A549 (cell line): ENCODE data around the gene TMEM87B. TPM values are rescaled to one million over a fixed set of nuclear protein-coding genes. Genes with fewer than 3 reads are reported as not detected.
"Not testable (repeated sequence)": the region's sequence is repeated elsewhere in the genome, so short reads cannot be mapped to it uniquely, and the experiment has no call there.

Experiments
- ATAC-seq, 2 experiments: fragments of 200-7000 bp in 1 of 2; fragments of >200 bp in 1 of 2; cut with Nextera tagmentation in 1 of 2; cut with Tn5 transposase in 1 of 2; 3 replicates each; pipeline versions ENCODE4 v1.8.0 to v1.9.1; 2018 to 2020; ENCODE audit warnings: mild to moderate bottlenecking in 1 of 2, moderate library complexity in 1 of 2
- CTCF ChIA-PET: fragments of 300-600 bp; sonication (Branson Sonifier 250); formaldehyde crosslinking; extraction: SDS; loops from one replicate; lab custom pipeline; 2021; ENCODE audit warnings: antibody characterized with exemption, inconsistent platforms; lab: Yijun Ruan, JAX
- POLR2A ChIA-PET: fragments of 350-600 bp; formaldehyde crosslinking; extraction: SDS; loops from one replicate; lab custom pipeline; 2021; ENCODE audit warnings: antibody characterized with exemption, inconsistent platforms; lab: Yijun Ruan, JAX
- DNase-seq, 2 experiments: peaks; one replicate each; pipeline versions ENCODE4 v3.0.0 to v3.0.0-alpha.2; 2011 to 2016; ENCODE audit warnings: low read depth in 1 of 2, low spot score in 1 of 2
- FAIRE-seq: peaks from 2 replicates; lab custom pipeline; 2011; peaks lifted over from hg19 to GRCh38; lab: Jason Lieb, UNC
- H3K27ac ChIP-seq, 2 experiments: fragments of >200 bp; sonication (Bioruptor Twin); formaldehyde crosslinking; 3 replicates each; pipeline ENCODE4 v1.5.1; 2016 to 2017
- H3K4me1 ChIP-seq: fragments of >200 bp; sonication (Bioruptor Twin); formaldehyde crosslinking; 3 replicates; pipeline ENCODE4 v1.6.1; 2016
- H3K4me2 ChIP-seq: fragments of >200 bp; sonication (Bioruptor Twin); formaldehyde crosslinking; 3 replicates; pipeline ENCODE4 v1.6.1; 2016
- H3K4me3 ChIP-seq: fragments of >200 bp; sonication (Bioruptor Twin); formaldehyde crosslinking; 3 replicates; pipeline ENCODE4 v1.5.1; 2016
- H3K9me3 ChIP-seq: fragments of >200 bp; sonication (Bioruptor Twin); formaldehyde crosslinking; 3 replicates; pipeline ENCODE4 v1.6.1; 2016
- ELK1 ChIP-seq: fragments of 150-350 bp; IDR thresholded peaks from 2 replicates; pipeline ENCODE4 v1.6.1; 2014; ENCODE audit warnings: low read depth, mild to moderate bottlenecking, low read length
- ESRRA ChIP-seq: fragments of 150-350 bp; IDR thresholded peaks from 2 replicates; pipeline ENCODE4 v1.6.1; 2014; ENCODE audit warnings: mild to moderate bottlenecking, low read length, borderline replicate concordance
- HDAC2 ChIP-seq: fragments of 200-600 bp; sonication (generic); IDR thresholded peaks from 2 replicates; pipeline ENCODE4 v1.6.1; 2016
- HEYL ChIP-seq: fragments of 250-450 bp; sonication (Bioruptor Pico); IDR thresholded peaks from 2 replicates; pipeline ENCODE4 v1.8.0; 2021; ENCODE audit warnings: mild to moderate bottlenecking, moderate library complexity
- MAFK ChIP-seq: fragments of 450-650 bp; IDR thresholded peaks from 2 replicates; pipeline ENCODE4 v1.6.1; 2014; ENCODE audit not compliant: partially characterized antibody
- MAZ ChIP-seq: fragments of 150-350 bp; IDR thresholded peaks from 2 replicates; pipeline ENCODE4 v1.6.1; 2014; ENCODE audit warnings: antibody characterized with exemption, low read depth, low read length, borderline replicate concordance
- NPAS2 ChIP-seq: fragments of 250-450 bp; sonication (Bioruptor Pico); IDR thresholded peaks from 2 replicates; pipeline ENCODE4 v1.8.0; 2022; ENCODE audit warnings: mild to moderate bottlenecking, moderate library complexity, borderline replicate concordance
- PBX3 ChIP-seq: IDR thresholded peaks from 2 replicates; pipeline ENCODE4 v1.6.1; 2012
- RAD21 ChIP-seq, 2 experiments: fragments of >200 bp in 1 of 2; sonication (Bioruptor Twin) in 1 of 2; formaldehyde crosslinking in 1 of 2; IDR thresholded peaks in 1 of 2; conservative IDR thresholded peaks in 1 of 2; 2 replicates in 1 of 2; 3 replicates in 1 of 2; pipeline ENCODE4 v1.6.1; 2012 to 2018; ENCODE audit warnings: inconsistent platforms in 1 of 2
- RFX5 ChIP-seq: fragments of 450-650 bp; IDR thresholded peaks from 2 replicates; pipeline ENCODE4 v1.7.1; 2014; ENCODE audit warnings: antibody characterized with exemption, mild to moderate bottlenecking, moderate library complexity
- WGBS: methylation state at CpG from one replicate; pipeline ENCODE4 v1.1.6; 2017; ENCODE audit errors: missing lambda C conversion rate; 5-methylcytosine and 5-hydroxymethylcytosine counted together
- polyA plus RNA-seq, 4 experiments: library from polyadenylated mRNA; depleted of rRNA in 3 of 4; stranded (reverse); fragments of >200 nt; fragmentation: RNase III in 1 of 4; extraction: RNeasy Plus Mini Kit Qiagen cat#74134 plus additional on column Dnase treatment in 1 of 4; gene quantifications; 2 replicates in 3 of 4; 3 replicates in 1 of 4; pipeline ENCODE4 v1.2.3, GENCODE V29; 2011 to 2017
- TF ChIP-seq, protein P1 (sequence below): fragments of >200 bp; sonication (Bioruptor Twin); formaldehyde crosslinking; IDR thresholded peaks from 2 replicates; pipeline ENCODE4 v1.6.1; 2016
- TF ChIP-seq, protein P2 (sequence below): fragments of 450-650 bp; IDR thresholded peaks from 2 replicates; pipeline ENCODE4 v1.6.1; 2014; ENCODE audit warnings: antibody characterized with exemption

The TMEM87B gene
- polyA plus RNA-seq, 2 of the 4 experiments (the other 2 are of a cell fraction), result 12.3 to 27.0 TPM

DNA sequence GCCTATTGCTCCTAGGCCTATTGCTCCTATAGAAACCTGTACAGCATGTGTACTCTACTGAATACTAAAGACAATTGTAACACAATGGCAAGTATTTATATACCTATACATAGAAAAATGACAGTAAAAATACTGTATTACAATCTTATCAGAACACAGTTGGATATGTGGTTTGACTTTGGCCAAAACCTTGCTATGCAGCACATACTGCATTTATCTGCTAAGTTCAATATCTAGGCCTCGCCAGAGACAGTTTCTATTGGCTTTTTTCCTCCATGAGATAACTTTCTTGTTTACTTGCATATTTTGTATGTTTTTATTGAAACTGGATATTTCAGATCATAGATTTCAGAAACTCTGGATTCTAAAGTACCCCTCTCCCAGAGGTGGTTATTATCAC lies 19.3 kb upstream of the TMEM87B start:
- CTCF ChIA-PET, result no interaction called here
- DNase-seq (no peak), FAIRE-seq (no peak), ATAC-seq (no peak)
- POLR2A ChIA-PET, result no interaction called here
- no peak overlapping the region for H3K4me3 ChIP-seq
- H3K9me3 ChIP-seq, result peaks cover 18% of the 10 kb centered on the region
- no peaks in the 10 kb centered on the region for H3K4me1 ChIP-seq
- WGBS, result 74% methylated on average over 1 of the region's 1 CpG
- no peak overlapping the region for H3K27ac ChIP-seq
- no peak overlapping the region for H3K4me2 ChIP-seq
- TF ChIP-seq ESRRA (no peak), MAFK (no peak), NPAS2 (no peak), PBX3 (no peak), HDAC2 (no peak)
- TF ChIP-seq, protein P1, sequence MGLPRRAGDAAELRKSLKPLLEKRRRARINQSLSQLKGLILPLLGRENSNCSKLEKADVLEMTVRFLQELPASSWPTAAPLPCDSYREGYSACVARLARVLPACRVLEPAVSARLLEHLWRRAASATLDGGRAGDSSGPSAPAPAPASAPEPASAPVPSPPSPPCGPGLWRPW, result no peak

GRCh38 chr2:112039556-112039955 lies 15.5 kb upstream of the TMEM87B start:
- H3K4me2 ChIP-seq, H3K4me1 ChIP-seq, H3K27ac ChIP-seq, H3K4me3 ChIP-seq, DNase-seq, POLR2A ChIA-PET, ATAC-seq, FAIRE-seq: not testable (repeated sequence)
- CTCF ChIA-PET, result interaction anchor here (1.6 kb wide), 1 partner anchor 10 kb away, joined by 3 read pairs; no protein-coding TSS in a partner anchor
- WGBS, result 58% methylated on average over 12 of the region's 12 CpGs
- H3K9me3 ChIP-seq, result peaks cover 19% of the 10 kb centered on the region

DNA sequence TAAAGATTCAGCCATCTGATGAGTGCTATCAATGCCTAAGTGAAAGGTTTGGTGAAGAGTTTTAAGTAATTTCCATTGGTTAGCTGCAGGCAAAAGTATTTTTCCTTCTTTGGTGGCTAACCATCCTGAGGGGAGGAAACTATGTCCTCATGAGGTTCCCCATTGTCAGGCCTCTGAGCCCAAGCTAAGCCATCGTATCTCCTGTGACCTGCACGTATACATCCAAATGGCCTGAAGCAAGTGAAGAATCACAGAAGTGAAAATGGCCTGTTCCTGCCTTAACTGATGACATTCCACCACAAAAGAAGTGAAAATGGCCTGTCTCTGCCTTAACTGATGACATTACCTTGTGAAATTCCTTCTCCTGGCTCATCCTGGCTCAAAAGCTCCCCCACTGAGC lies 15.0 kb upstream of the TMEM87B start:
- POLR2A ChIA-PET, FAIRE-seq, H3K4me2 ChIP-seq, H3K27ac ChIP-seq, DNase-seq, H3K4me3 ChIP-seq, H3K4me1 ChIP-seq, ATAC-seq: not testable (repeated sequence)
- peaks cover 24% of the 10 kb centered on the region for H3K9me3 ChIP-seq
- CTCF ChIA-PET, result interaction anchor here (1.6 kb wide), 1 partner anchor 11 kb away, joined by 3 read pairs; no protein-coding TSS in a partner anchor
- WGBS, result 84% methylated on average over 2 of the region's 2 CpGs

DNA sequence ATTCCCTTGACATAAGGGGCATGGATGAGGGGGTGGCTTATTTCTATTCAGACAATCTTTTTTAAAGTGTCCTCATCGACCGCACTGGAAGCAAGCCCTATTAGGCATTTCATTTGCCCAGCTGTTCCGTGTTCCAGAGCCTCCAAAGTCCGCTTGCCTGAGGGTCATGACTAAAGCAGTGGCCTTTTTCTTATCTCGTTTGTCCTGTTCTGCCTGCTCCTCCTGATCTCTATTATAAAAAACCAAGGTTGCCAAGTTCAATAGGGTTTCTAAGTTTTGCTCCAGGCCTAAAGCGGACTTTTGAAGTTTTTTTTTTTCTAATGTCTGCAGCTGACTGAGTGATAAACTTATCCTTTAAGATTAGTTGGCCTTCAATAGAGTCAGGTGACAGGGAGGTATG lies 13.6 kb upstream of the TMEM87B start:
- H3K27ac ChIP-seq, H3K4me3 ChIP-seq, POLR2A ChIA-PET, H3K4me2 ChIP-seq, H3K4me1 ChIP-seq, FAIRE-seq, ATAC-seq, CTCF ChIA-PET, DNase-seq: not testable (repeated sequence)
- peaks cover 38% of the 10 kb centered on the region for H3K9me3 ChIP-seq
- 68% methylated on average over 6 of the region's 6 CpGs for WGBS

DNA sequence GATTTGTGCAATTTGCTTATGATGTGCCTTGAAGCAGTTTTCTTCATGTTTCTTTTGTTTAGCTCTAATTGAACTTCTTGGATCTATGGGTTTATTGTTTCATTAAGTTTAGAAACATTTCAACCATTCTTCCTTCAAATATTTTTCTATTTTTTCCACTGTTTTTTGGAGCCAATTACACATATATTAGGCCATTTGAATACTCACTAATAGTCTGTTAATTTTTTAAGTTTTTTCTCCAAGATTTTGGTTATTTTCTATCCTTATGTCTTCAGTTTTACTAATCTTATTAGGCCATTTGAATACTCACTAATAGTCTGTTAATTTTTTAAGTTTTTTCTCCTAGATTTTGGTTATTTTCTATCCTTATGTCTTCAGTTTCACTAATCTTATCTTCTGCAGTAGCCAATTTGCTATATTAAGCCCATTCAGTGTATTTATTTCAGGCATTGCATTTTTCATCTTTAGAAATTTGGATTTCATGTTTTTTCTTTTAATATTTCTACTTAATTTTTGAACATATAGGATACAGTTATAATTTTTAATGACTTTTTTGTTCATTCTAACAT lies 9.5 kb upstream of the TMEM87B start:
- DNase-seq, result no peak
- no peaks in the 10 kb centered on the region for H3K4me1 ChIP-seq
- POLR2A ChIA-PET, result no interaction called here
- CTCF ChIA-PET, result interaction anchor here (1.2 to 13.6 kb wide), 2 partner anchors 44 to 151 kb away, joined by 3 to 336 read pairs; partner anchors contain the start of gene MERTK
- H3K4me3 ChIP-seq, result no peak overlapping the region
- no peak for TF ChIP-seq RFX5
- no peak for TF ChIP-seq ELK1
- TF ChIP-seq, protein P2, sequence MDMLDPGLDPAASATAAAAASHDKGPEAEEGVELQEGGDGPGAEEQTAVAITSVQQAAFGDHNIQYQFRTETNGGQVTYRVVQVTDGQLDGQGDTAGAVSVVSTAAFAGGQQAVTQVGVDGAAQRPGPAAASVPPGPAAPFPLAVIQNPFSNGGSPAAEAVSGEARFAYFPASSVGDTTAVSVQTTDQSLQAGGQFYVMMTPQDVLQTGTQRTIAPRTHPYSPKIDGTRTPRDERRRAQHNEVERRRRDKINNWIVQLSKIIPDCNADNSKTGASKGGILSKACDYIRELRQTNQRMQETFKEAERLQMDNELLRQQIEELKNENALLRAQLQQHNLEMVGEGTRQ, result no peak
- no peak for TF ChIP-seq HEYL (CRISPR knock-in tag)
- TF ChIP-seq MAZ, result no peak
- no peak for TF ChIP-seq RAD21 (conservative IDR thresholded peaks at IDR 0.05 in 1 of 2, IDR thresholded peaks at IDR 0.05 in 1 of 2)
- TF ChIP-seq, protein P1, result no peak
- H3K4me2 ChIP-seq, result no peak overlapping the region
- H3K27ac ChIP-seq, result no peak overlapping the region
- FAIRE-seq, result no peak
- ATAC-seq, result no peak
- H3K9me3 ChIP-seq, result peaks cover 23% of the 10 kb centered on the region
